ENCODE data around the gene PAF1. TPM values are rescaled to one million over a fixed set of nuclear protein-coding genes. Genes with fewer than 3 reads are reported as not detected.

Gene PAF1
- total RNA-seq, 2 donors from 2014 or later = 34.8 to 54.3 TPM

- peaks cover 0 to 41% of the 10 kb centered on the region in 2 donors for H3K4me1 ChIP-seq
- H3K36me3 ChIP-seq = peaks cover 25% of the 10 kb centered on the region
- no peaks in the 10 kb centered on the region for H3K27me3 ChIP-seq
- H3K9me3 ChIP-seq = no peaks in the 10 kb centered on the region
- TF ChIP-seq CTCF (IDR thresholded peaks at IDR 0.05) = no peak
- no peak for DNase-seq (ENCODE audit: low spot score)
- H3K27ac ChIP-seq = peak overlapping the region; percentile 99 to 100
- H3K4me3 ChIP-seq = peak overlapping the region; percentile 86 to 89
These were observed 17.7 kb upstream of the PAF1 start for GRCh38 chr19:39408392-39409207.

- peaks cover 25% of the 10 kb centered on the region for H3K36me3 ChIP-seq
- H3K4me1 ChIP-seq = peaks cover 0 to 47% of the 10 kb centered on the region in 2 donors
- no peaks in the 10 kb centered on the region for H3K9me3 ChIP-seq
- peak overlapping the region; percentile 86 to 89 for H3K4me3 ChIP-seq
- DNase-seq (ENCODE audit: low spot score) = no peak
- H3K27me3 ChIP-seq = no peaks in the 10 kb centered on the region
- no peak for TF ChIP-seq CTCF (IDR thresholded peaks at IDR 0.05)
- H3K27ac ChIP-seq = peak overlapping the region; percentile 99 to 100
These were observed 16.9 kb upstream of the PAF1 start for GRCh38 chr19:39407660-39408391.

- TF ChIP-seq CTCF (IDR thresholded peaks at IDR 0.05) = no peak
- DNase-seq (ENCODE audit: low spot score) = peak; percentile 68
- H3K36me3 ChIP-seq = peaks cover 25% of the 10 kb centered on the region
- peaks cover 0 to 52% of the 10 kb centered on the region in 2 donors for H3K4me1 ChIP-seq
- peak overlapping the region; percentile 99 to 100 for H3K27ac ChIP-seq
- H3K4me3 ChIP-seq = peak overlapping the region; percentile 86 to 89
- no peaks in the 10 kb centered on the region for H3K9me3 ChIP-seq
- H3K27me3 ChIP-seq = no peaks in the 10 kb centered on the region
These were observed 16.4 kb upstream of the PAF1 start for GRCh38 chr19:39407410-39407659.

GRCh38 chr19:39406656-39407409, 15.9 kb upstream of the PAF1 start, which contains the start of gene ZFP36:
Gene ZFP36 (plus strand): TSS chr19:39406847. CDS start chr19:39406905, 58 bp downstream.
- Histone ChIP-seq H3K9me3 (no peaks in the 10 kb centered on the region), H3K4me3 (peak within 1 kb of the TSS; percentile 86 to 89), H3K27me3 (no peaks in the 10 kb centered on the region), H3K36me3 (peaks cover 25% of the 10 kb centered on the region), H3K27ac (peak within 1 kb of the TSS; percentile 99 to 100), H3K4me1 (peaks cover 0 to 57% of the 10 kb centered on the region in 2 donors)
- TF ChIP-seq CTCF (IDR thresholded peaks at IDR 0.05) = no peak
- peak; percentile 98 for DNase-seq (ENCODE audit: low spot score)

- Histone ChIP-seq H3K36me3 (peaks cover 25% of the 10 kb centered on the region), H3K27ac (peak overlapping the region; percentile 99 to 100), H3K4me3 (peak overlapping the region; percentile 86 to 89), H3K4me1 (peaks cover 0 to 57% of the 10 kb centered on the region in 2 donors), H3K27me3 (no peaks in the 10 kb centered on the region), H3K9me3 (no peaks in the 10 kb centered on the region)
- peak; percentile 59 for DNase-seq (ENCODE audit: low spot score)
- no peak for TF ChIP-seq CTCF (IDR thresholded peaks at IDR 0.05)
These were observed 15.2 kb upstream of the PAF1 start for GRCh38 chr19:39405958-39406655.

Data from right atrium auricular region (tissue), 2 donors.